GM19023 (cell line): ENCODE results near the gene HSPBP1.
"Not testable (repeated sequence)": the region's sequence is repeated elsewhere in the genome, so short reads cannot be mapped to it uniquely, and the experiment has no call there.

Source experiments
- ATAC-seq: cut with Tn5 transposase; IDR thresholded peaks from one replicate; pipeline ENCODE4 v1.9.1; 2021; ENCODE audit warnings: mild to moderate bottlenecking, moderate library complexity; ENCODE audit not compliant: unreplicated experiment

The HSPBP1 gene, protein sequence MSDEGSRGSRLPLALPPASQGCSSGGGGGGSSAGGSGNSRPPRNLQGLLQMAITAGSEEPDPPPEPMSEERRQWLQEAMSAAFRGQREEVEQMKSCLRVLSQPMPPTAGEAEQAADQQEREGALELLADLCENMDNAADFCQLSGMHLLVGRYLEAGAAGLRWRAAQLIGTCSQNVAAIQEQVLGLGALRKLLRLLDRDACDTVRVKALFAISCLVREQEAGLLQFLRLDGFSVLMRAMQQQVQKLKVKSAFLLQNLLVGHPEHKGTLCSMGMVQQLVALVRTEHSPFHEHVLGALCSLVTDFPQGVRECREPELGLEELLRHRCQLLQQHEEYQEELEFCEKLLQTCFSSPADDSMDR

DNA sequence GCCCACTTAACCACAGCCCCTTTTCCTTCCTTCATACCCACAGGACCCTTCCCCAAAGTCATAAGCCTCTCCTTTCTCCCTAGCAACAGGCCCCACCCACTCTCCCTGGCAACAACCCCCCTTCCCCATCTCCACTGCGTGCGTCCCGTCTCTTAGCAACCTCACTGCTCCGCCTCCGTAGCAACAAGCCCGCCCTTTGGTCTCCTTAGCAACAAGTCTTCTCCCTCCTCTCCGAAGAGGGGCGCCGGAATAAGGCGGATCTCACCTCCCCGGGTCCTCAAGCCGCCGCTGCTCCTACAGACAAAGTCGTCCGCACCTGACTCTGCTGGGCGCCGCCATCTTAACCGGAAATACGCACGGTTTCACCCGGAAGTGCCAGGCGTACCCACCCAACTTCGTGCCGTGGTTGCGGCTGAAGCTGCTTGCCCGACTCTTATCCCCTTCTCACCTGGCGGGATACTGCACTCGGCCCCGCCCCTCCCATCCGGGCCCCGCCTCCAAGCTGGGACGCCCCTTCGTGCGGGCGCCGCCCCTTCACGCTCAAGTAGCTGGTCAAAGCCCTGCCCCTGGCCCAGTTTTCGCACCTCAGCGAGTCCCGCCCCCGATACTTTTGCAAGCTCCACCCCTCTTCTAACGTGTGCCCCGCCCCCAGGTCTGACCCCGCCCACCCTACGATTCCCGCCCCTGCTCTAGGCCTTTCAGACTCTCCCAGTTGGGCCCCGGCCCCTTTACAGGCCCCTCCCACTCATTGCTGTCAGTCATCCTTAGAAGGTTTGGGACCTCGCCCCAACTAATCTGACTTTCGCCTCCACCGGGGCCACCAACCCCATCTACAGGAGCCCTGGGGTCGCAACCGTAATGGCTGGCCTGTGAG is at the start of gene HSPBP1:
HSPBP1 (minus strand) TSS at position 341 of the 874 bp plus-strand sequence. CDS start 502 bp downstream, outside the sequence.
- ATAC-seq, result peak; percentile 82

DNA sequence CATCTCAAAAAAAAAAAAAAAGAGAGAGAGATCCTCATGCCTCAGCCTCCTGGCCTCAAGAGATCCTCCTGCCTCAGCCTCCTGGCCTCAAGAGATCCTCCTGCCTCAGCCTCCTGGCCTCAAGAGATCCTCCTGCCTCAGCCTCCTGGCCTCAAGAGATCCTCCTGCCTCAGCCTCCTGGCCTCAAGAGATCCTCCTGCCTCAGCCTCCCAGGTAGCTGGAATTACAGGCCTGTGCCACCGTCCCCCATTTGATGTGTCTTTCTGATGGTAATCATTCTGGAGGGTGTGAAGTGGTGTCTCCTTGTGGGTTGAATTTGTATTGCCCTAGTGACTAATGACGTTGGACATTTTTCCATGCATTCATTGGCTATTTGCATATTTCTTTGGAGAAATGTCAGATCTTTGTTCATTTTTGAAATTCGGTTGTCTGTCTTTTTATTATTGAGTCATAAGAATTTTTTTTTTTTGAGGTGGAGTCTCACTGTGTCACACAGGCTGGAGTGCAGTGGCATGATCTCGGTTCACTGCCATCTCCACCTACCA is 48.9 kb upstream of the HSPBP1 start:
- not testable (repeated sequence) for ATAC-seq

DNA sequence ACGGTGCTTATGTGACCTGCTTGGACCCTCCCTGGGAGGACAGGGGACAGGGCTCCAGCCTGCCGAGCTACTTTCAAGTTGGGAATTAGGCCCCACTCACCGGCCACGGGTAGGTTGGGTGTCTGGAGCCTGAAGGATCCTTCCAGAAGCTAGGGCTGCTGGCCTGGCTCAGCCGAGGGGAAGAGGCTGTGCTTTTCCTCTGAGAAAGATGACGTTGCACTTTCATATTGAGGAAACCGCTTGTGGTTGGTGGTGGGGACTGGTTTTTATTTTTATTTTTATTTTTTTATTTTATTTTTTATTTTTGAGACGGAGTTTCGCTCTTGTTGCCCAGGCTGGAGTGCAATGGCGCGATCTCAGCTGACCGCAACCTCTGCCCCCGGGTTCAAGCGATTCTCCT is 45.3 kb upstream of the HSPBP1 start, which contains the start of gene TMEM150B:
TMEM150B (minus strand) TSS at position 170 of the 400 bp plus-strand sequence. CDS start 4,305 bp downstream, outside the sequence.
- no peak for ATAC-seq

DNA sequence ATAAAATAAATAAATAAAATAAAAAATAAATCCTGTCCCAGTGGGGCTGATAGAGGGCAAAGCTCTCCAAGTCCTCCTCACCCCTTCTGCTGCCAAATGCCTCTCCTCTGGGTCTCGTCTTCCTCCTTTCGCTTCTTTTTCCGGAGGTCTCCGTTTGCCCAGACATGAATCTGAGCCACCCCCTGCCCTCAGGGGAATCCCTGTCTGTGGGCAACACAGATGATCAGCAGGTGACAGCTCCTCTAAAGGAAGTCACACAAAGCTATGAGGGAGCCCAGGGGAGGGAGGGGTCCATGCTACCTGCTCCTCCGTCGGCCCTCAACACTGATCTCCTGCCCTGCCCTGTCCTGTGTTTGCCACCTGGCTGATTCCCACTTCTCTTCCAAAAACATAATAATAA is 44.8 kb upstream of the HSPBP1 start:
- ATAC-seq, result no peak

DNA sequence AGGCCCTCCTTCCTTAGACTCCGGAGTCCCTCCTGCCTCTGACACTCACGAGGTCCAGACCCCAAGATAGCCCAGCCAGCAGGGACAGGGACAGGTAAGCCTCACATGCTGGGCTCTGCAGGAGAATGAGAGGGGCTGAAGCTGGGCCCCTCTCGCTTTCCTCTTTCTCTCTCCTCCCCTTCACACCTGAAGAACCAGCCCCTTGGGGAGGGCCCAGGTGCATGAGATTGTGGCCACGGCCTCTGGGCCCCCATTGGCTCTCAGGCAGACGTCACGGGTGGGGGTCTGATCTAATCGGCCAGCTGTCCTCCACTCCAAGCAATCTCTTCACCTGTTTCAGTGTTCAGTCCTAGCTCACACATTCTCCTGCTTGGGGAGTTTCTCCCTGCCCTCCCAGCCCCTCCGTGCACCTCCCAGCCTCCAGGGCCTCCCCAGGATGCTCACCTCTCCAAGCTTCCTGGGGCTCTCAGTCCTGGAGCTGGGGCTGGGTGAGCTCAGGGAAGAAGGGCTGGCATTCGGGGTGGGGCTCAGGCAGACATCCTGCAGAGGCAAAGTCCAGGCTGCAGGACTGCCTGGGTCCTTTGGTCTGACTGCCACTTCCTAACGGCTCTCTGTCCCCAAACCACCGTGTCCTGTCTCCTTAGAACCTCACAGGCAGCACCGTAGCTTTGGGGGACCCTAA is 42.4 kb upstream of the HSPBP1 start:
- no peak for ATAC-seq

DNA sequence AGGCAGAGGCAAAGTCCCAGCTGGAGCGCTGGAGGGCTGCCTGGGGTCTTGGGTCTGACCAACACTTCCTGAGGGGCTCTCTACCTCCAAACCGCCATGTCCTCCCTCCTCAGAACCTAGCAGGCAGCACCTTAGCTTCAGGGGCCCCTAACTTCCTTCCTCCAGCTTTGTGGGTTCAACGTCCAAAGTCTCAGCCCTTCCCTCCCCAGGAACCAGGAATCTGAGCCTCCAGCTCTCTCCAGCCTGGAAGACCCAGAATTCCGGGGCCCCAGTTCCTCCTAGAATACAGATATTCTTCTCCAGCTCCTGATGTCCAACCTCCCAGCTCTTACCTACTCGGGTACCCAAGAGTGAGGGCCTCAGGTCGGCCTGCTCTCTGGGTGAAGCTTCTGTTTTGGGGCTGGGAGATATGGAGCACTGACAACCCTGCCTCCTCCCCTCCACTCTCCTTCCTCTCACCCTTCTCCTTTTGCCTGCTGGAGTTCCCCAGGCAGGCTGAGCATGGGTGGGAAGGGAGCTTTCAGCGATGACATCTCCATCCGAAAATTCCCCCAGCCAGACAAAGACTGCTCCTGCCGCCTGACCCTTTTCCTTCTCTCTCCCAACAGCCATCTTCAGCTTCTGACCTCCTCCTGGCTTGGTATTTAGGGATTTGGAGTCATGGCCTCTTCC is 41.7 kb upstream of the HSPBP1 start:
- ATAC-seq, result no peak

DNA sequence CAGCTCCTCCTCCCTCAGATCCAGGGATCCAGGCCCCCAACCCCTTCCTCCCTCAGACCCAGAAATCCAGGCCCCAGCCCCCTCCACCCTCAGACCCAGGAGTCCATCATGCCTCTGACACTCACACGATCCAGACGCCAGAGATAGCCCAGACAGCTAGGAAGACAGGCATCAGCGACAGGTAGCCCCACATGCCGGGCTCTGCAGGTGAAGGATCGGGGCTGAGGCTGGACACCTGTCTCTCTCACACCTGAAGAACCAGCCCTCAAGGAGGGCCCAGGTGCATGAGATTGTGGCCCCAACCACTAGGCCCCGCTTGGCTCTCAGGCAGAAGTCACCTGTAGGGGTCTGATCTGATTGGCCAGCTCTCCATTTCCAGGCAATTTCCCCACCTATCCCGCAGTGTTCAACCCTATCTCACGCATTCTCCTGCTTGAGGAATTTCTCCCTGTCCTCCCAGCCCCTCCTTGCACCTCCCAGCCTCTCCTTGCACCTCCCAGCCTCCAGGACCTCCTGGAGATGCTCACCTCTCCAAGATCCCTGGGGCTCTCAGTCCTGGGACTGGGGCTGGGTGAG is 41.0 kb upstream of the HSPBP1 start:
- no peak for ATAC-seq

DNA sequence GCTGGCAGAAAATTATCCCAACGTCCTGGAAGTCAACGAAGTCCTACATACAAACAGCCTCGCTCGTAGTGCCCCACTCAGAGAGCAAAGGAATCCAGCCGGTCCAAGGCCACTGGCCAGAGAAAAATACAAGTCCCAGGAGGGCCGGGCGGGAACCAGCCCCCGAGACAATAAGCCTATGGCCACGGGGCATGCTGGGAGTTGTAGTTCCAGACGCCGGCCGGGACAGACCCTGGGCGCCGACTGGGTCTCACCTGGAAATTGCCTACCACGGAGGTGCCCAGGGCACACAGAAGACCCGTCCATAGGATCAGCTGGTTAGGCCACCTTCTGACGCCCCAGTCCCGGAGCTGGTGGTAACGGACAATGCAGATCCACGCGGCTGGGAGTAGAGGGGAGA is 39.9 kb upstream of the HSPBP1 start:
- ATAC-seq, result no peak

DNA sequence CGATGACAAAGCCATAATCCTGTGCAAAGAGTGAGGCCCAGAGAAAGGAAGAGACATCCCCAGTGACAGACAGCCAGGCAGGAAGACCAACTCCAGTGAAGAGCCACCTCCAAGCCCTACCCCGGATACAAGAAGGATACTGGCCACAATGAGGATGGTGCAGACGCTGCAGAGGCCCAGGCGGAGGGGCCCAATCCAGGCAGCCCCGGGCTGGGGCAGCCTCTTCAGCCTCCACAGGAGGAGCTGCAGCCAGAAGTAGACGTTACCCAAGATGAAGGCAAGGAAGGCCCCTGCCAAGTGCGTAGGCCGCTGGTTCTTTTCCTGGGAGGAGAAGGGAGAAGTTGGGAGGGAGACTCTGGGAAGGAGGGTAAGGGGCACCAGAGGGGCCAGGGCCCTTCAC is 36.7 kb upstream of the HSPBP1 start:
- ATAC-seq, result no peak

DNA sequence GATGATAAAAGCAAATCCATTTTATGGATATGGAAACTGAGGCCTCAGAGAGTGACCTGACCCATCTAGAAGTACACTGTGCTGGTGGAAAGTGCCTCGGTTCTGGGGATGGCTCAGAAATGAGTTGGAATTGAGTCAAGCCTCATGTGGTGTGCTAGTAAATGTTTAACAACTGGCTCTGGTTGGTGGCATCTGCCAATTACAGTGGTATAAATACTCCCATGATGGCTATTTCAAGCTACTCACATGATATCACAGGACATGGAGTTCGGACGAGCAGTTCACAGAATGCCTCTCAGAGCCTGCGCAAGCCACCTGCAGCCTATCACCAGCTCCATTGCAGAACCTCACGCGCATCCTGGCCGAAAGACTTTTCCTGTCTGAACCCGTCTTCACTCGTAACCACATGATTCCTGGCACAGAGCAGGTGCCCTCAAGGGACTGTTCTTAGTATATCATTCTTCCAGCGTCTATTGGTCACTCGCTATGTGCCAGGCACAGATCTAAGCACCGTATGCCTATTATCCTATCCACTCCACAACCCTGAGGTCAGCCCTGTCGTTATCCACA is 36.1 kb upstream of the HSPBP1 start:
- no peak for ATAC-seq

DNA sequence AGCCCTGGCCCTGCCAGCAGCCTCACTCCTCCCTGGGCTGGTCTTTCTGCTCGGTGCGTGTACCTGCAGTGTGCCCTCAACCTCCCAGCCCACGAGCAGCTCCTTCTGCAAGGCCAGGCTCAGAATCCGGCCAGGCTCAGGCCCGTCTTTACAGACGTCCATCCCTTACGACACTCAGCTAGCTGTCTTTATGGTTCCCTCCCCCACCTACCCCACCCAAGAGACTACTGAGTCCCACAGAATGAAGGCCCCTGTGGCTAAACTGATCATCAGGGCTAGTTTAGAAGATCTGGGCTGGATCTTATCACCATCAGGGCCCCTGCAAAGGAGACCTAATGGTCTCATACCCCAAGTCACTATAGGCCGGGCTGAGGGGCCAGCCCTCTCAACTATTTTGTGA is 34.5 kb upstream of the HSPBP1 start:
- ATAC-seq, result no peak

DNA sequence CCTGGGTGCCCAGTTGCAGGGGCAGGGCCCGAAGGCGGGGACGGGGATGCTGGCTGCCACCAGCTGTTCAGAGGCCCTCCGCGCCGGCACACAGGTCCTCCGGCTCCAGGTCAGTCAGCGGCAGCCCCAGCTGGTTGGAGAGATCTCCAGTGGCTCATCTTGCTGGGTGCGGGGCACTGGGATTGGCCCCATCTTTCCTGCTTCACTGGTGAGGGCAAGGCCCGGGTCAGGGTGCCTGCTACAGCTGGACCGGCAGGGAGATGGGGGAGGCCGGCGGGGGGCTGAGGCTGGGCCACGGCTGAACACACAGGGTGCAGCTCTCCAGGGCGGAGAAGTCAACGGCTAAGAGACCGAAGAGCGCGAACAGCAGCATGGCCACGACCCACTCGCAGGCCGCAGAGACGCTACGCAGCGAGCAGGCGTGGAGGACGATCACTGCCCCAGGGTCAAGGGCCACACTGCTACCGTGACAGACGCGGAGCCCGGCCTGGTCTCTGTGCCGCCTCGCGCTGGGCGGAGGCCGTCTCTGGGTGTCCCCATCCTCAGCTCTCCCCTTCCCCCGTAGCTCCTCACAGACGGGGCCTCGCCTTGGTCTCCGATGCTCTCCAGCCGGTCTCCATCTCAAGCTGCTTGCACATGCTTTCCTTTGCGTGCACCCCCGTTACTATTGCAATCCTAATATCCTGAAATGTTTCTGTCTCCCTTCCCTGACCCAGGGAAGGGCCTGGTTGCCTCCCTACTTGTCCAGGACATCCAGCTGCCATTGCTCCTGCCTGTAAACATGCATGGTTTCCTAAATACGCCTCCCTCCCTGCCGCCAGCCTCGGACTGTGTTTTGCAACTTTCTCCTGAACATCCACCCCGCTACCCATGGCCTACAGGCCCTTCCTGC is 33.0 kb upstream of the HSPBP1 start:
- ATAC-seq, result no peak

DNA sequence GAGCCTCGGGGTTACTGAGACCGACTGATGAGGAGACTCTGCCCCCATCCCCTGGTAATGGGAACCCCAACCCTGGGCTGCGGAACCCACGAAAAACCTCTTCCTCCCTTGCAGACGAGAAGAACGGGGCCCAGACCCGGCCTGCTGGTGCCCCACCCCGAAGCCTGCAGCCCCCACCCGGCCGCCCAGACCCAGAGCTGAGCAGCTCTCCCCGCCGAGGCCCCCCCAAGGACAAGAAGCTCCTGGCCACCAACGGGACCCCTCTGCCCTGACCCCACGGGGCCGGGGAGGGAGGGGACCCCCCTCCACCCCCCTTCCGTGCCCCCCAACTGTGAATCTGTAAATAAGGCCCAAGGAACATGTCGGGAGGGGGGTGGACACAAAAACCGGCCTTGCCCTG is 31.9 kb upstream of the HSPBP1 start:
- no peak for ATAC-seq

DNA sequence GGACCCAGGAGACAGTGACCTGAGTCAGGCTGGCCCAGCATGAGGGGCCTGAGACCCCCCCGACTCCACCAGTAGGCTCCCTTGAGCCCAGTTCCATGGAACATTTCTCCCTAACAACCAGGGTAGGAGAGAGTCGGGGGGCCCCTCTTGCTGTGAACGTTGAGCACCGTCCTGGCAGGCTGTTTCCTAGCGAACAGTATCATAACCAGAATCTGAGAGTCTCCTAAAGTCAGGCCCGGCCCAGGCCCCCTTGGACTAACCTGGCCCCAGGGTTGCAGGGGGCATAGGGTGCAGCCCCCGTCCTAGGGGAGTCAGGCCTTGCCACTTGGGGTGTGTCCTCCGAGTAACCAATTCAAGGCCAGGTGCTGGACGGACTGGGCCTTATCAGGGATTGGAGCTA is 31.5 kb upstream of the HSPBP1 start:
- ATAC-seq, result no peak

DNA sequence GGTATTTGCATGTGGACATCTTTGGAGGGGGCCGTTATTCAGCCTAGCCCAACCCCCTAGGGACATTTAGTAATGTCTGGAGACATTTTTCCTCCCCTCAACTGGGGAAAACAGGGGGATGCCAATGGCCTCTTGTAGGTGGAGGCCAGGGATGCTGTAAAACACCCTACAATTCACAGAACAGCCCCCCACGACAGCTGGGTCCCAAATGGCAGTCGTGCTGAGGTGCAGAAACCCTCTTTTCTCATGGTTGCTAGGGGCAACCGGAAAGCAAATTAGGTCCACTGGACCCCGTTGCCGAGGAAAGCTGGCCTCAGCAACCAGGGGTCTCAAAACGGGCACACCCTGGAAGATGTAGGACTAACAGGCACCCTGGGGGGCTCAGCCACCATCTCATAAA is 30.6 kb upstream of the HSPBP1 start:
- ATAC-seq, result no peak

DNA sequence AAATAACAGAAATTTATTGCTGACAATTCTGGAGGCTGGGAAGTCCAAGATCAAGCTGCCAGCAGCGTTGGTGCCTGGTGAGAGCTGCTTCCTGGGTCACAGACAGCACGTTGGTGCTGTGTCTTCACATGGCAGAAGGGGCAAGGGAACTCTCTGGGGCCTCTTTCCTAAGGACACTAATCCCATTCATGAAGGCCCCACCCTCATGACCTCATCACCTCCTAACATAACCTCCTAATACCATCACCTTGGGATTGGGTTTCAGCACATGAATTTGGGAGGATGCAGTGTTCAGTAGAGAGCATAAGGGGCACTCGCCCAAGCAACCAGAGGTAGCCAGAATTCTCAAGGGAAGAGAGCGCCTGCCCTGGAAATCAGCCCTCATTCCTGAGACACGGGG is 29.5 kb upstream of the HSPBP1 start:
- ATAC-seq, result no peak

DNA sequence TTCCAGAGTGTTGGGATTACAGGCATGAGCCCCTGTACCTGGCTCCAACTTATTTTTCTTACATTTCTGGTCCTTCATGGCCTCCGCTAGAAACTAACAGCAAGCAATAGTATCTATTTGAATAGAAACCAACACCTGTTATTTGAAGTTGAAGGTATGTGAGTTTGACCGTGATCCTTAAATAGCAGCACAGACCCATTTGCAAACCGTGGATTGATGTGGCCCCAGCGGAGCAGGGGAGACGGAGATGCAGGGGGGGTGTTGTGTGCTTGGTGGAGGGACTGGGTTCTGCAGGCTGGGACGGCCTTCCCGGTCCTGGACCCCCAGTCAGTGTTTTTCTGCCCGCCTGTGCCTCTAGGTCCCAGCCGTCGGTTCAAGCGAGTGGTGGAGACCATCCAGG is 28.4 kb upstream of the HSPBP1 start:
- ATAC-seq, result no peak

DNA sequence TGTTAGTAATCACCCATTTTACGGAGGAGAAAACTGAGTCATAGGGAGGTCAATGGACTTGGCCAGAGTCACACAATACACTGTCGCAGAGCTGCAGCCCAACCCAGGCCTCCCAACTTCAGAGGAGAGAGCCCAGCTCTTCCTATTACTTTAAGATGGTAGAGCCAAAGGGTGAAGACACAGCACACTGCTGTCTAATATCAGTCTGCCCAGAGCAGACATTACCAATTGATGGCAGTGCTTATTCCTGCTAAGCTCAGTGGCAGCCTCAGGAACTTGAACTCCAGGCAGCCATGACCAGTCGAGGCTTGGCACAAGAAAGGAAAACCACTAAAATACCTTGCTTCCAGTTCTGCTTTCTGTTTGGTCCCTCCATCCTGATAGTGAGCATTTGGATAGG is 26.8 kb upstream of the HSPBP1 start:
- ATAC-seq, result no peak

DNA sequence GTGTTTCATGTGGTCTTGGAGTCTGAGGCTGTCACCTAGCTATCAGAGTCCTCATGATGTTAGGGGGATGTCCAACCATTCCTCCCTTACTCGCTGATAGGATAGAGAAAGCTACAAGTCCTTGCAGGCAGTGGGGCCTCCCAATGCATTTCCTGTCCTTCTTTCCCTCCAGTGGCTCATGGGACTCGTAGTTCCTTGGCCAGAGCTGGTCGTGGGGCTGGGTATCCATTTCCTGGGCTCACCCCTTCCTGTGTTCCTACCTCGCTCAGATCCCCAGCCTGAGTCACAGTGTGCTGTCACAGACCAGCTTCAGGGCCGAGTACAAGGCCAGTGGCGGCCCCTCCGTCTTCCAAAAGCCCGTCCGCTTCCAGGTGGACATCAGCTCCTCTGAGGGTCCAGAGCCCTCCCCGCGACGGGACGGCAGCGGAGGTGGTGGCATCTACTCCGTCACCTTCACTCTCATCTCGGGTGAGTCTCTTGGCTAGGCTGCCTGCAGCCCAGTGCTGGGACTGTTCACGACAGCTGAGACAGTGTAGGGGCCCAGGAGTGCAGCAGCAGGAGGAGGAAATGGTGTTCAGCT is 26.2 kb upstream of the HSPBP1 start:
- no peak for ATAC-seq
